Measurements from ENCODE around the gene KCNJ2.

The KCNJ2 gene

DNA sequence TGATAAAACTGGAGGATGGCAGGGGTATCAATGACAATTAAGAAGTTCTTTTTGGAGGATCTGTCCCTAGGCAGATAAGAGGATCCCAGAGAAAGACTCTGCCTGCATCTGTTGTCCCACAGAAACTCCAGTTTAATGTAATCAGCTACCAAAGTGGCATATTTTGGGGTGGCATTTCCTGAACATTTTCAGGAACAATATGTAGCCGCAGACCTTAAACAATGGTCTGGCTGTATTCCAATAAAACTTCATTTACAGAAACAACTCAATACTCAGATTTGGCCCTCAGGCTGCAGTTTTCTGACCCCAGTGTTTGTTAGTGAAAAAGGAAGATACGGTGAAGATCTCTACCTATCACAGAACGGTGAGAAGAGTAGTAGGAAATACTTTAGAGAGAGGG lies 48.2 kb upstream of the KCNJ2 start:
- H3K23ac ChIP-seq (ENCODE audit: low read length in 2 of 2): no peak overlapping the region
- no peak overlapping the region for H3K9ac ChIP-seq (ENCODE audit: low read length)
- H4K91ac ChIP-seq (ENCODE audit: low read length): no peak overlapping the region
- no peak overlapping the region for H3K4ac ChIP-seq (ENCODE audit: low read depth in 1 of 2, low read length in 2 of 2)
- no peak overlapping the region for H3K4me2 ChIP-seq (ENCODE audit: low read length, poor library complexity, severe bottlenecking)
- no peak for DNase-seq
- H3K27ac ChIP-seq (ENCODE audit: low read length, poor library complexity, severe bottlenecking): no peak overlapping the region
- H2BK5ac ChIP-seq (ENCODE audit: low read depth, low read length, poor library complexity, severe bottlenecking): no peak overlapping the region
- no peak overlapping the region for H2BK12ac ChIP-seq (ENCODE audit: low read length in 2 of 2)
- H3K18ac ChIP-seq (ENCODE audit: low read depth in 1 of 2, low read length in 2 of 2): no peak overlapping the region
- peaks cover 0 to 7% of the 10 kb centered on the region in 2 experiments for H3K36me3 ChIP-seq (ENCODE audit: control insufficient read depth in 1 of 2, insufficient read depth in 2 of 2, low read depth in 1 of 2, low read length in 2 of 2)
- H2BK120ac ChIP-seq (ENCODE audit: low read depth, low read length): no peak overlapping the region
- peaks cover 2% of the 10 kb centered on the region for H3K4me1 ChIP-seq (ENCODE audit: control insufficient read depth, insufficient read depth, low read depth, low read length)
- H3K79me1 ChIP-seq (replicated peaks; ENCODE audit: low read length, poor library complexity, severe bottlenecking): peaks cover 11% of the 10 kb centered on the region
- no peak overlapping the region for H3K14ac ChIP-seq (ENCODE audit: low read length in 2 of 2)
- H3K4me3 ChIP-seq (ENCODE audit: insufficient read depth in 1 of 2, low read depth in 1 of 2, low read length in 2 of 2): no peak overlapping the region
- no peak overlapping the region for H2BK15ac ChIP-seq (ENCODE audit: low read depth, poor library complexity, severe bottlenecking)
- no peak overlapping the region for H4K8ac ChIP-seq (ENCODE audit: low read length)
- H3K9me3 ChIP-seq (ENCODE audit: control insufficient read depth, low read length): peaks cover 23% of the 10 kb centered on the region
- H2AK5ac ChIP-seq (ENCODE audit: low read length, severe bottlenecking): no peak overlapping the region
- no CpG with 5 or more reads among the region's 3 CpGs for WGBS
- no peaks in the 10 kb centered on the region for H3K27me3 ChIP-seq (ENCODE audit: control insufficient read depth in 1 of 2, insufficient read depth in 1 of 2, low read length in 2 of 2)
- H2AFZ ChIP-seq (ENCODE audit: low read depth, low read length): no peak overlapping the region

DNA sequence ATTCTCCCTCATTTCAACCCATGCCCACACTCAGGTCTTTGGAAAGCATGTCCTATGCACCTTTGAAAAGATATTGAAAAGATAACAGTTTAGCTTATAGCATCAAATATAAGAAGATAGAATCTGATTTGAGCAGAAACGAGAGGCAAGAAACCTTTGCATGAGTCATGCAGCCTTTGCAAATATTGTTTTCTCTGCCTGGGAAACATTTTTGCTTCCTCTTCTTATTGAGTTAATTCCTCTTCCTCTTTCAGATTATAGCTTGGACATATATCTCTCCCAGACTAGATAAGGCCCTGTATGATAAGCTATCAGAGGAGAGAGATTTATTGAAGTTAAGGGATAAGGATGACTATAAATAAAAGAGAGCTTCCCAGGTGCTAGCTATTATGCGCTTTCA lies 46.1 kb upstream of the KCNJ2 start:
- 89% methylated on average over 2 of the region's 2 CpGs for WGBS
- Histone ChIP-seq H2BK5ac (ENCODE audit: low read depth, low read length, poor library complexity, severe bottlenecking) (no peak overlapping the region), H3K27me3 (ENCODE audit: control insufficient read depth in 1 of 2, insufficient read depth in 1 of 2, low read length in 2 of 2) (no peaks in the 10 kb centered on the region)

DNA sequence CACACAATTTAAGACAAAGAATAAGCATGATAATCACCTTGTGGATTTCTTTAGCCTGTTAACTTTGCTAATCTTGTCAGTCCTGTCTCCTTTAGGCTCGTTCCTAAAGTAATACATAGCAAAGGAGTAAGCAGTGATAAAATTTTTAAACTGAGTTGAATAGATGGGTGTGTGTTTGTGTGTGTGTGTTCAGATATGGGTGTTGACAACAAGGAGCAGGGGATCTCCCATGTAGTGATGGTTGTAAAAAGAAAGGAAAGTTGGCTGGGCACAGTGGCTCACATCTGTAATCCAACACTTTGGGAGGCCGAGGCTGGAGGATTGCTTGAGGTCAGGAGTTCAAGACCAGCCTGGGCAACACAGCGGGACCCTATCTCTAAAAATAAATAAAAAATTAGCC lies 44.6 kb upstream of the KCNJ2 start:
- Histone ChIP-seq H2BK5ac (ENCODE audit: low read depth, low read length, poor library complexity, severe bottlenecking) (no peak overlapping the region), H2AFZ (ENCODE audit: low read depth, low read length) (no peak overlapping the region), H3K4ac (ENCODE audit: low read depth in 1 of 2, low read length in 2 of 2) (no peak overlapping the region), H3K14ac (ENCODE audit: low read length in 2 of 2) (no peak overlapping the region), H2BK120ac (ENCODE audit: low read depth, low read length) (no peak overlapping the region), H3K27me3 (ENCODE audit: control insufficient read depth in 1 of 2, insufficient read depth in 1 of 2, low read length in 2 of 2) (no peaks in the 10 kb centered on the region), H3K36me3 (ENCODE audit: control insufficient read depth in 1 of 2, insufficient read depth in 2 of 2, low read depth in 1 of 2, low read length in 2 of 2) (peaks cover 0 to 5% of the 10 kb centered on the region in 2 experiments), H3K18ac (ENCODE audit: low read depth in 1 of 2, low read length in 2 of 2) (no peak overlapping the region), H4K8ac (ENCODE audit: low read length) (no peak overlapping the region), H3K27ac (ENCODE audit: low read length, poor library complexity, severe bottlenecking) (no peak overlapping the region), H2BK15ac (ENCODE audit: low read depth, poor library complexity, severe bottlenecking) (no peak overlapping the region), H3K4me1 (ENCODE audit: control insufficient read depth, insufficient read depth, low read depth, low read length) (no peaks in the 10 kb centered on the region), H2AK5ac (ENCODE audit: low read length, severe bottlenecking) (no peak overlapping the region), H3K9me3 (ENCODE audit: control insufficient read depth, low read length) (peaks cover 10% of the 10 kb centered on the region), H2BK12ac (ENCODE audit: low read length in 2 of 2) (no peak overlapping the region), H3K9ac (ENCODE audit: low read length) (no peak overlapping the region), H3K23ac (ENCODE audit: low read length in 2 of 2) (no peak overlapping the region), H4K91ac (ENCODE audit: low read length) (no peak overlapping the region), H3K4me3 (ENCODE audit: insufficient read depth in 1 of 2, low read depth in 1 of 2, low read length in 2 of 2) (no peak overlapping the region), H3K4me2 (ENCODE audit: low read length, poor library complexity, severe bottlenecking) (no peak overlapping the region), H3K79me1 (replicated peaks; ENCODE audit: low read length, poor library complexity, severe bottlenecking) (peaks cover 10% of the 10 kb centered on the region)
- 94% methylated on average over 2 of the region's 3 CpGs for WGBS
- no peak for DNase-seq

More for the DNA sequence above, 46.1 kb upstream of the KCNJ2 start:
- Histone ChIP-seq H3K9ac (ENCODE audit: low read length) (no peak overlapping the region), H2AK5ac (ENCODE audit: low read length, severe bottlenecking) (no peak overlapping the region), H3K36me3 (ENCODE audit: control insufficient read depth in 1 of 2, insufficient read depth in 2 of 2, low read depth in 1 of 2, low read length in 2 of 2) (peaks cover 0 to 7% of the 10 kb centered on the region in 2 experiments), H3K9me3 (ENCODE audit: control insufficient read depth, low read length) (peaks cover 21% of the 10 kb centered on the region), H3K14ac (ENCODE audit: low read length in 2 of 2) (no peak overlapping the region), H3K27ac (ENCODE audit: low read length, poor library complexity, severe bottlenecking) (no peak overlapping the region), H2BK12ac (ENCODE audit: low read length in 2 of 2) (no peak overlapping the region), H2AFZ (ENCODE audit: low read depth, low read length) (no peak overlapping the region), H3K18ac (ENCODE audit: low read depth in 1 of 2, low read length in 2 of 2) (no peak overlapping the region), H3K79me1 (replicated peaks; ENCODE audit: low read length, poor library complexity, severe bottlenecking) (peaks cover 11% of the 10 kb centered on the region), H3K4me2 (ENCODE audit: low read length, poor library complexity, severe bottlenecking) (no peak overlapping the region), H3K4ac (ENCODE audit: low read depth in 1 of 2, low read length in 2 of 2) (no peak overlapping the region), H3K23ac (ENCODE audit: low read length in 2 of 2) (no peak overlapping the region), H4K8ac (ENCODE audit: low read length) (no peak overlapping the region), H4K91ac (ENCODE audit: low read length) (no peak overlapping the region), H3K4me3 (ENCODE audit: insufficient read depth in 1 of 2, low read depth in 1 of 2, low read length in 2 of 2) (no peak overlapping the region), H3K4me1 (ENCODE audit: control insufficient read depth, insufficient read depth, low read depth, low read length) (peaks cover 2% of the 10 kb centered on the region), H2BK15ac (ENCODE audit: low read depth, poor library complexity, severe bottlenecking) (no peak overlapping the region), H2BK120ac (ENCODE audit: low read depth, low read length) (no peak overlapping the region)
- DNase-seq: no peak

DNA sequence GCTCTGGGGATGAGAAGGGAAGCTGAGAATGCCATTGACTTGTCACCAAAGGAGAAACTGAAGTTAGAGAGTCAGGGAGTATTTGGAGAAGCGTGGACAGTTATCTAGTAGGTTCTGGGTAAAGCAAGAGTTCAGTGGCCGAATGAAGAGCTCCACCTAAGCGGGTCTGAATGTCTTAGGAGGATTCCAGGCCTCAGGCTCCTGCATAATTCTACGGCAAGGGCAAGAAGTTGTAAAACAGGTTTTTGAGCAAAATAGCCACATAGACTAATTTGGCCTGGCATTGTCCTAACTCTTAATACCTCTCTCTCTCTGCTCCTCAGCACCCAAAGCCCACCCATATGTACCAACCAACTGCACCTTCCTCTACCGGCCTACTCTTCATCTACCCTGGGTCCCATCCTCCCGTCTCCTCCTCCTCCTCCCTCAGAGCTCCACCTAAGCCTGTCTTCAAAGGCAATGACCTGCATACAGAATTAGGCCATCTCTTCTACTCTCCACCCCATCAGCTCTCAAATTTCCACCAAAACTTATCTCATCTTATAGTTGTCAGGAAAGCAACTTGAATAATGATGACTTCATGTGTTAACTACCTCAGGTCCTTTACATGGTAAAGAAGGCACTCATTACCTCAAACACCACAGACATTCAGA lies 42.0 kb upstream of the KCNJ2 start:
- Histone ChIP-seq H2BK120ac (ENCODE audit: low read depth, low read length) (no peak overlapping the region), H2BK12ac (ENCODE audit: low read length in 2 of 2) (no peak overlapping the region), H4K8ac (ENCODE audit: low read length) (no peak overlapping the region), H3K18ac (ENCODE audit: low read depth in 1 of 2, low read length in 2 of 2) (no peak overlapping the region), H3K9me3 (ENCODE audit: control insufficient read depth, low read length) (no peaks in the 10 kb centered on the region), H3K4me3 (ENCODE audit: insufficient read depth in 1 of 2, low read depth in 1 of 2, low read length in 2 of 2) (no peak overlapping the region), H3K4me1 (ENCODE audit: control insufficient read depth, insufficient read depth, low read depth, low read length) (no peaks in the 10 kb centered on the region), H3K4ac (ENCODE audit: low read depth in 1 of 2, low read length in 2 of 2) (no peak overlapping the region), H3K79me1 (replicated peaks; ENCODE audit: low read length, poor library complexity, severe bottlenecking) (peaks cover 11% of the 10 kb centered on the region), H3K9ac (ENCODE audit: low read length) (no peak overlapping the region), H2BK15ac (ENCODE audit: low read depth, poor library complexity, severe bottlenecking) (no peak overlapping the region), H4K91ac (ENCODE audit: low read length) (no peak overlapping the region), H3K27me3 (ENCODE audit: control insufficient read depth in 1 of 2, insufficient read depth in 1 of 2, low read length in 2 of 2) (no peaks in the 10 kb centered on the region), H3K27ac (ENCODE audit: low read length, poor library complexity, severe bottlenecking) (no peak overlapping the region), H3K14ac (ENCODE audit: low read length in 2 of 2) (no peak overlapping the region), H2AFZ (ENCODE audit: low read depth, low read length) (no peak overlapping the region), H2BK5ac (ENCODE audit: low read depth, low read length, poor library complexity, severe bottlenecking) (no peak overlapping the region), H2AK5ac (ENCODE audit: low read length, severe bottlenecking) (no peak overlapping the region), H3K23ac (ENCODE audit: low read length in 2 of 2) (no peak overlapping the region), H3K4me2 (ENCODE audit: low read length, poor library complexity, severe bottlenecking) (no peak overlapping the region), H3K36me3 (ENCODE audit: control insufficient read depth in 1 of 2, insufficient read depth in 2 of 2, low read depth in 1 of 2, low read length in 2 of 2) (peaks cover 0 to 9% of the 10 kb centered on the region in 2 experiments)
- DNase-seq: no peak
- 96% methylated on average over 6 of the region's 6 CpGs for WGBS
